ENCODE results near the gene CACNA1H. TPM values are rescaled to one million over a fixed set of nuclear protein-coding genes. Genes with fewer than 3 reads are reported as not detected.

Gene CACNA1H
- total RNA-seq, 1 experiment from 2014 or later, result 24.3 TPM

DNA sequence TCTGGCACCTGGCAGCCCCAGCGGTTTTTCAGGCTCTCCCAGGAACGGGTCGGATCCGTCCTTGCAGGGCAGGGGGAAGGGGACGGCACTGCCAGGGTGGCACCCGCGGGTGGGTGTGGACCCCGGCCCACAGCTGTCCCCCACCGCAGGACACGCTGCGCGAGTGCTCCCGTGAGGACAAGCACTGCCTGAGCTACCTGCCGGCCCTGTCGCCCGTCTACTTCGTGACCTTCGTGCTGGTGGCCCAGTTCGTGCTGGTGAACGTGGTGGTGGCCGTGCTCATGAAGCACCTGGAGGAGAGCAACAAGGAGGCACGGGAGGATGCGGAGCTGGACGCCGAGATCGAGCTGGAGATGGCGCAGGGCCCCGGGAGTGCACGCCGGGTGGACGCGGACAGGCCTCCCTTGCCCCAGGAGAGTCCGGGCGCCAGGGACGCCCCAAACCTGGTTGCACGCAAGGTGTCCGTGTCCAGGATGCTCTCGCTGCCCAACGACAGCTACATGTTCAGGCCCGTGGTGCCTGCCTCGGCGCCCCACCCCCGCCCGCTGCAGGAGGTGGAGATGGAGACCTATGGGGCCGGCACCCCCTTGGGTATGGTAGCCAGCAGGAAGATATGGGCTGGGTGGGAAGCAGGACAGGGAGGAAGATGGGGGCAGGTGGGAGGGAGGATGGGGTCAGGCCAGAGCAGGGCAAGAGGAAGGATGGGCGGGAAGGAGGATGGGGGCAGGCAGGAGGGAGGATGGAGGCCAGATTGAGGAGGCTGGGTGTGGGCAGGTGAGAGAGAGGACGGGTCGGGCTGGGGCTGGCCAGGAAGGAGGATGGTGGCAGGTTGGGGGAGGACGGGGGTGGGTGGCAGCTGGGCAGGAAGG lies 65.4 kb downstream of the CACNA1H start:
- Histone ChIP-seq H3K4me1 (ENCODE audit: control insufficient read depth in 1 of 2, insufficient read depth in 2 of 2, low read length in 2 of 2) (no peaks in the 10 kb centered on the region), H3K27me3 (ENCODE audit: insufficient read depth, low read length) (no peaks in the 10 kb centered on the region), H3K9me3 (ENCODE audit: control insufficient read depth in 1 of 2, insufficient read depth in 1 of 2, low read depth in 1 of 2, low read length in 2 of 2) (no peaks in the 10 kb centered on the region), H3K4me2 (ENCODE audit: low read length) (no peak overlapping the region), H3K9me2 (ENCODE audit: insufficient read depth) (no peaks in the 10 kb centered on the region), H2AFZ (ENCODE audit: low read depth, low read length, poor library complexity, severe bottlenecking) (no peak overlapping the region), H3K79me2 (ENCODE audit: insufficient read depth, low read length) (no peaks in the 10 kb centered on the region), H3K9ac (ENCODE audit: low read length) (no peak overlapping the region), H4K20me1 (ENCODE audit: insufficient read depth) (no peaks in the 10 kb centered on the region), H3K36me3 (ENCODE audit: control insufficient read depth in 1 of 2, insufficient read depth in 2 of 2, low read length in 2 of 2) (no peaks in the 10 kb centered on the region; a peak in 1 of 4 replicates), H3K27ac (ENCODE audit: low read depth, low read length) (no peak overlapping the region), H3K4me3 (replicated peaks in 1 of 2; ENCODE audit: low read depth in 1 of 2, low read length in 2 of 2) (no peak overlapping the region)
- DNase-seq (ENCODE audit: low read depth, low spot score) (no peak), ATAC-seq (no peak)
- BruUV-seq (replicated peaks), result no TSS peak
- ChIA-PET POLR2A (interaction anchor here (0.7 kb wide), 1 partner anchor 26 kb away, joined by 3 read pairs; no protein-coding TSS in a partner anchor), RAD21 (ENCODE audit: low non-redundant PET in 1 of 2, low total read pairs in 2 of 2, uncharacterized antibody in 2 of 2, unreplicated experiment in 2 of 2) (no interaction called here), CTCF (no interaction called here)
- intact Hi-C loops (cut with micrococcal nuclease), result no loop called here
- no peak for TF ChIP-seq CTCF (IDR thresholded peaks at IDR 0.05 in 2 of 3, conservative IDR thresholded peaks at IDR 0.05 in 1 of 3; ENCODE audit: borderline replicate concordance in 1 of 3, insufficient read depth in 1 of 3, low read depth in 2 of 3, low read length in 2 of 3)
- TF ChIP-seq POLR2A (IDR thresholded peaks at IDR 0.05; ENCODE audit: borderline replicate concordance, extremely low read depth, insufficient read depth, insufficient read length), result no peak
- TF ChIP-seq JUND (IDR thresholded peaks at IDR 0.05), result no peak
- TF ChIP-seq, protein P1, sequence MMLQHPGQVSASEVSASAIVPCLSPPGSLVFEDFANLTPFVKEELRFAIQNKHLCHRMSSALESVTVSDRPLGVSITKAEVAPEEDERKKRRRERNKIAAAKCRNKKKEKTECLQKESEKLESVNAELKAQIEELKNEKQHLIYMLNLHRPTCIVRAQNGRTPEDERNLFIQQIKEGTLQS (IDR thresholded peaks at IDR 0.05), result no peak
- TF ChIP-seq SP1 (IDR thresholded peaks at IDR 0.05; ENCODE audit: low read depth), result no peak
- TF ChIP-seq, protein P2, sequence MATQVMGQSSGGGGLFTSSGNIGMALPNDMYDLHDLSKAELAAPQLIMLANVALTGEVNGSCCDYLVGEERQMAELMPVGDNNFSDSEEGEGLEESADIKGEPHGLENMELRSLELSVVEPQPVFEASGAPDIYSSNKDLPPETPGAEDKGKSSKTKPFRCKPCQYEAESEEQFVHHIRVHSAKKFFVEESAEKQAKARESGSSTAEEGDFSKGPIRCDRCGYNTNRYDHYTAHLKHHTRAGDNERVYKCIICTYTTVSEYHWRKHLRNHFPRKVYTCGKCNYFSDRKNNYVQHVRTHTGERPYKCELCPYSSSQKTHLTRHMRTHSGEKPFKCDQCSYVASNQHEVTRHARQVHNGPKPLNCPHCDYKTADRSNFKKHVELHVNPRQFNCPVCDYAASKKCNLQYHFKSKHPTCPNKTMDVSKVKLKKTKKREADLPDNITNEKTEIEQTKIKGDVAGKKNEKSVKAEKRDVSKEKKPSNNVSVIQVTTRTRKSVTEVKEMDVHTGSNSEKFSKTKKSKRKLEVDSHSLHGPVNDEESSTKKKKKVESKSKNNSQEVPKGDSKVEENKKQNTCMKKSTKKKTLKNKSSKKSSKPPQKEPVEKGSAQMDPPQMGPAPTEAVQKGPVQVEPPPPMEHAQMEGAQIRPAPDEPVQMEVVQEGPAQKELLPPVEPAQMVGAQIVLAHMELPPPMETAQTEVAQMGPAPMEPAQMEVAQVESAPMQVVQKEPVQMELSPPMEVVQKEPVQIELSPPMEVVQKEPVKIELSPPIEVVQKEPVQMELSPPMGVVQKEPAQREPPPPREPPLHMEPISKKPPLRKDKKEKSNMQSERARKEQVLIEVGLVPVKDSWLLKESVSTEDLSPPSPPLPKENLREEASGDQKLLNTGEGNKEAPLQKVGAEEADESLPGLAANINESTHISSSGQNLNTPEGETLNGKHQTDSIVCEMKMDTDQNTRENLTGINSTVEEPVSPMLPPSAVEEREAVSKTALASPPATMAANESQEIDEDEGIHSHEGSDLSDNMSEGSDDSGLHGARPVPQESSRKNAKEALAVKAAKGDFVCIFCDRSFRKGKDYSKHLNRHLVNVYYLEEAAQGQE (IDR thresholded peaks at IDR 0.05; ENCODE audit: low read depth), result no peak
- no peak for TF ChIP-seq SIN3A (IDR thresholded peaks at IDR 0.05; ENCODE audit: low read depth)
- TF ChIP-seq TCF7L2 (IDR thresholded peaks at IDR 0.05; ENCODE audit: borderline replicate concordance, extremely low read depth, insufficient read depth, insufficient read length), result no peak
- TF ChIP-seq SRF (IDR thresholded peaks at IDR 0.05; ENCODE audit: low read depth), result no peak
- no peak for TF ChIP-seq EZH2 (IDR thresholded peaks at IDR 0.05)
- no peak for TF ChIP-seq YY1 (IDR thresholded peaks at IDR 0.05; ENCODE audit: extremely low read depth, insufficient replicate concordance, low read depth, low read length)
- TF ChIP-seq EZH2phosphoT487 (IDR thresholded peaks at IDR 0.05; ENCODE audit: borderline replicate concordance), result no peak
- TF ChIP-seq CEBPB (IDR thresholded peaks at IDR 0.05; ENCODE audit: low read depth), result no peak
- TF ChIP-seq RAD21 (IDR thresholded peaks at IDR 0.05; ENCODE audit: low read depth), result no peak
